Amniotic epithelial cell (primary cell): ENCODE results near the gene RETREG3.

ENCODE experiments used
- DNase-seq: peaks from one replicate; pipeline ENCODE4 v3.0.0-alpha.2; 2010; ENCODE audit warnings: low read depth

RETREG3 gene

GRCh38 chr17:42530952-42531454 is 78.2 kb downstream of the RETREG3 start:
- no peak for DNase-seq
